GM12878 (cell line): ENCODE data around the gene LAMP1. TPM values are rescaled to one million over a fixed set of nuclear protein-coding genes. Genes with fewer than 3 reads are reported as not detected.

Experiments used
- ATAC-seq: fragments of 200-7000 bp; cut with Tn5 transposase; 3 replicates; pipeline ENCODE4 v1.9.1; 2020; ENCODE audit warnings: mild to moderate bottlenecking, moderate library complexity
- BruUV-seq: library from RNA; stranded (reverse); fragments of 400-500 nt; replicated peaks from 2 replicates; lab custom pipeline; 2021; lab: Mats Ljungman, UMichigan
- CTCF ChIA-PET: fragments of 300-600 bp; sonication (Branson Sonifier 250); formaldehyde crosslinking; extraction: SDS; loops from one replicate; lab custom pipeline; 2021; ENCODE audit warnings: inconsistent platforms; lab: Yijun Ruan, JAX
- POLR2A ChIA-PET: fragments of 350-600 bp; formaldehyde crosslinking; extraction: SDS; loops from one replicate; lab custom pipeline; 2021; ENCODE audit warnings: inconsistent platforms; lab: Charles Lee
- RAD21 ChIA-PET: fragments of 300-600 bp; sonication (Branson Sonifier 250); formaldehyde crosslinking; loops from one replicate; lab custom pipeline; 2023; ENCODE audit warnings: antibody characterized with exemption; ENCODE audit not compliant: unreplicated experiment; lab: Charles Lee
- SMC1A ChIA-PET: fragments of 300-600 bp; sonication (Branson Sonifier 250); formaldehyde crosslinking; loops from one replicate; lab custom pipeline; 2023; ENCODE audit not compliant: unreplicated experiment, uncharacterized antibody; lab: Charles Lee
- DNase-seq: peaks from one replicate; pipeline ENCODE4 v3.0.0-alpha.2; 2011; ENCODE audit warnings: low read depth, low spot score
- FAIRE-seq: peaks from 3 replicates; lab custom pipeline; 2011; peaks lifted over from hg19 to GRCh38; lab: Jason Lieb, UNC
- H2AFZ ChIP-seq: 2 replicates; pipeline ENCODE4 v1.6.0; 2011; ENCODE audit warnings: low read depth, low read length, control low read depth; ENCODE audit not compliant: control insufficient read depth
- H3K27ac ChIP-seq: 2 replicates; pipeline ENCODE4 v1.5.1; 2011; ENCODE audit warnings: control low read depth; ENCODE audit not compliant: control insufficient read depth, insufficient read depth
- H3K27me3 ChIP-seq, 2 experiments: replicated peaks in 1 of 2; 2 replicates each; pipeline versions ENCODE4 v1.6.0 to v1.6.1; 2011; ENCODE audit warnings: low read length in 1 of 2; ENCODE audit not compliant: control insufficient read depth in 2 of 2, insufficient read depth in 2 of 2
- H3K36me3 ChIP-seq, 2 experiments: 2 replicates each; pipeline ENCODE4 v1.5.1; 2011; ENCODE audit warnings: low read length in 1 of 2; ENCODE audit not compliant: control insufficient read depth in 2 of 2, insufficient read depth in 2 of 2
- H3K4me1 ChIP-seq: 2 replicates; pipeline ENCODE4 v1.6.1; 2011; ENCODE audit warnings: mild to moderate bottlenecking, low read length, moderate library complexity, mixed read lengths; ENCODE audit not compliant: control insufficient read depth, insufficient read depth
- H3K4me2 ChIP-seq: 2 replicates; pipeline ENCODE4 v1.6.0; 2011; ENCODE audit warnings: control low read depth; ENCODE audit not compliant: control insufficient read depth, insufficient read depth
- H3K4me3 ChIP-seq: fragments of 200-600 bp; sonication (generic); 2 replicates; pipeline ENCODE4 v1.5.1; 2016
- H3K79me2 ChIP-seq: 2 replicates; pipeline ENCODE4 v1.6.0; 2011; ENCODE audit warnings: low read length; ENCODE audit not compliant: control insufficient read depth, insufficient read depth
- H3K9ac ChIP-seq: 2 replicates; pipeline ENCODE4 v1.8.0; 2011; ENCODE audit warnings: low read length, control low read depth, mixed read lengths; ENCODE audit not compliant: control insufficient read depth, insufficient read depth
- H3K9me3 ChIP-seq: replicated peaks from 3 replicates; pipeline ENCODE4 v1.5.1; 2011; ENCODE audit warnings: mild to moderate bottlenecking, low read length; ENCODE audit not compliant: control insufficient read depth, insufficient read depth
- H4K20me1 ChIP-seq: 2 replicates; pipeline ENCODE4 v1.6.0; 2011; ENCODE audit not compliant: control insufficient read depth, insufficient read depth
- CBX3 ChIP-seq: fragments of 200-600 bp; sonication (generic); IDR thresholded peaks from 2 replicates; pipeline ENCODE4 v1.6.1; 2016; ENCODE audit warnings: low read depth, borderline replicate concordance
- CHD4 ChIP-seq: fragments of 200-600 bp; sonication (generic); IDR thresholded peaks from 2 replicates; pipeline ENCODE4 v1.6.1; 2016; ENCODE audit warnings: mild to moderate bottlenecking
- EGR1 ChIP-seq, 2 experiments: IDR thresholded peaks; 1 replicate in 1 of 2; 2 replicates in 1 of 2; pipeline ENCODE4 v1.6.1; 2011 to 2012; ENCODE audit warnings: low read depth in 2 of 2, low read length in 2 of 2, borderline replicate concordance in 1 of 2, mild to moderate bottlenecking in 1 of 2, moderate library complexity in 1 of 2
- LARP7 ChIP-seq: fragments of 450-650 bp; IDR thresholded peaks from 2 replicates; pipeline ENCODE4 v1.6.1; 2017; ENCODE audit warnings: mild to moderate bottlenecking
- MTA2 ChIP-seq: fragments of 450-650 bp; IDR thresholded peaks from 2 replicates; pipeline ENCODE4 v1.6.1; 2016; ENCODE audit warnings: low read depth, mild to moderate bottlenecking, moderate library complexity
- POLR2AphosphoS5 ChIP-seq: IDR thresholded peaks from 2 replicates; pipeline ENCODE4 v1.6.1; 2011; ENCODE audit warnings: mild to moderate bottlenecking, low read length, inconsistent platforms
- RFX5 ChIP-seq: IDR thresholded peaks from 2 replicates; pipeline ENCODE4 v1.6.1; 2011; ENCODE audit warnings: low read depth, low read length, improper control_type of control experiment
- SMAD1 ChIP-seq: fragments of 450-650 bp; IDR thresholded peaks from 2 replicates; pipeline ENCODE4 v1.6.1; 2018; ENCODE audit warnings: mild to moderate bottlenecking, low read depth; ENCODE audit not compliant: partially characterized antibody
- SMARCA5 ChIP-seq: fragments of 450-650 bp; IDR thresholded peaks from 2 replicates; pipeline ENCODE4 v1.6.1; 2017; ENCODE audit warnings: mild to moderate bottlenecking
- SMC3 ChIP-seq: IDR thresholded peaks from 2 replicates; pipeline ENCODE4 v1.6.1; 2011; ENCODE audit warnings: low read length, improper control_type of control experiment, borderline replicate concordance
- SREBF1 ChIP-seq: IDR thresholded peaks from 2 replicates; pipeline ENCODE4 v1.6.1; 2012; ENCODE audit warnings: mild to moderate bottlenecking, low read length
- SRF ChIP-seq, 2 experiments: IDR thresholded peaks; 2 replicates each; pipeline ENCODE4 v1.6.1; 2011; ENCODE audit warnings: low read depth in 2 of 2, low read length in 2 of 2, mild to moderate bottlenecking in 1 of 2, moderate library complexity in 1 of 2
- YY1 ChIP-seq: IDR thresholded peaks from 2 replicates; pipeline ENCODE4 v1.6.1; 2011; ENCODE audit warnings: low read depth, mild to moderate bottlenecking, low read length
- WGBS: methylation state at CpG from one replicate; pipeline ENCODE4 v1.1.6; 2016; ENCODE audit warnings: low lambda C conversion rate; ENCODE audit not compliant: insufficient replicate concordance, insufficient coverage; ENCODE audit errors: missing lambda C conversion rate; 5-methylcytosine and 5-hydroxymethylcytosine counted together
- in situ Hi-C: fragments of 300-500 bp; cut with MboI; formaldehyde crosslinking; loops from 9 replicates; pipeline ENCODE4 v1.14.3; 2018; ENCODE audit warnings: mixed read lengths
- intact Hi-C: fragments of 100-400 bp; cut with micrococcal nuclease; formaldehyde crosslinking; loops from one replicate; pipeline ENCODE4 v1.14.2; 2022; ENCODE audit not compliant: unreplicated experiment
- polyA plus RNA-seq, 11 experiments: library from polyadenylated mRNA; depleted of rRNA in 4 of 11; unstranded in 6 of 11; stranded (reverse) in 5 of 11; fragments of >200 nt; fragmentation: Nextera tagmentation in 4 of 11; fragmentation: Illumina TruSeq in 1 of 11; extraction: Ambion mirVana in 4 of 11; extraction: Trizol in 1 of 11; gene quantifications; 1 replicate in 1 of 11; 2 replicates in 10 of 11; pipeline versions ENCODE4 v1.2.1 to v1.2.3, GENCODE V29; 2011 to 2016; ENCODE audit warnings: inconsistent platforms in 2 of 11, missing spikeins in 2 of 11, low read depth in 1 of 11
- total RNA-seq, 4 experiments: library from RNA; depleted of rRNA in 3 of 4; stranded (reverse); fragments of >200 nt in 3 of 4; fragmentation: Illumina TruSeq in 1 of 4; extraction: Trizol in 1 of 4; gene quantifications; 2 replicates each; pipeline versions ENCODE4 v1.2.1 to v1.2.3, GENCODE V29; 2013 to 2021
- TF ChIP-seq, protein P1 (sequence below): fragments of 450-650 bp; IDR thresholded peaks from 2 replicates; pipeline ENCODE4 v1.6.1; 2017; ENCODE audit warnings: borderline replicate concordance
- TF ChIP-seq, protein P2 (sequence below): fragments of 450-650 bp; conservative IDR thresholded peaks from 2 replicates; pipeline ENCODE4 v1.6.1; 2017; ENCODE audit warnings: mild to moderate bottlenecking, moderate library complexity

Gene LAMP1
- total and polyA plus RNA-seq, 10 of the 15 experiments (the other 5 are each of a cell fraction or from before 2014, with no cell fraction given): 2.5 to 83.0 (median 32.7) TPM

- no peak overlapping the region for H3K4me3 ChIP-seq
- H3K4me2 ChIP-seq: no peak overlapping the region
- no peak overlapping the region for H3K27ac ChIP-seq
- 50% methylated on average over 15 of the region's 15 CpGs for WGBS
- H3K27me3 ChIP-seq: no peaks in the 10 kb centered on the region
- DNase-seq (no peak), ATAC-seq (no peak), FAIRE-seq (no peak)
- in situ Hi-C loops (no loop called here), intact Hi-C loops (no loop called here)
- SMC1A ChIA-PET: no interaction called here
- no peaks in the 10 kb centered on the region for H4K20me1 ChIP-seq
- no peaks in the 10 kb centered on the region for H3K4me1 ChIP-seq
- TF ChIP-seq, protein P1, sequence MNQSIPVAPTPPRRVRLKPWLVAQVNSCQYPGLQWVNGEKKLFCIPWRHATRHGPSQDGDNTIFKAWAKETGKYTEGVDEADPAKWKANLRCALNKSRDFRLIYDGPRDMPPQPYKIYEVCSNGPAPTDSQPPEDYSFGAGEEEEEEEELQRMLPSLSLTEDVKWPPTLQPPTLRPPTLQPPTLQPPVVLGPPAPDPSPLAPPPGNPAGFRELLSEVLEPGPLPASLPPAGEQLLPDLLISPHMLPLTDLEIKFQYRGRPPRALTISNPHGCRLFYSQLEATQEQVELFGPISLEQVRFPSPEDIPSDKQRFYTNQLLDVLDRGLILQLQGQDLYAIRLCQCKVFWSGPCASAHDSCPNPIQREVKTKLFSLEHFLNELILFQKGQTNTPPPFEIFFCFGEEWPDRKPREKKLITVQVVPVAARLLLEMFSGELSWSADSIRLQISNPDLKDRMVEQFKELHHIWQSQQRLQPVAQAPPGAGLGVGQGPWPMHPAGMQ: no peak
- no peak for TF ChIP-seq YY1
- TF ChIP-seq, protein P2, sequence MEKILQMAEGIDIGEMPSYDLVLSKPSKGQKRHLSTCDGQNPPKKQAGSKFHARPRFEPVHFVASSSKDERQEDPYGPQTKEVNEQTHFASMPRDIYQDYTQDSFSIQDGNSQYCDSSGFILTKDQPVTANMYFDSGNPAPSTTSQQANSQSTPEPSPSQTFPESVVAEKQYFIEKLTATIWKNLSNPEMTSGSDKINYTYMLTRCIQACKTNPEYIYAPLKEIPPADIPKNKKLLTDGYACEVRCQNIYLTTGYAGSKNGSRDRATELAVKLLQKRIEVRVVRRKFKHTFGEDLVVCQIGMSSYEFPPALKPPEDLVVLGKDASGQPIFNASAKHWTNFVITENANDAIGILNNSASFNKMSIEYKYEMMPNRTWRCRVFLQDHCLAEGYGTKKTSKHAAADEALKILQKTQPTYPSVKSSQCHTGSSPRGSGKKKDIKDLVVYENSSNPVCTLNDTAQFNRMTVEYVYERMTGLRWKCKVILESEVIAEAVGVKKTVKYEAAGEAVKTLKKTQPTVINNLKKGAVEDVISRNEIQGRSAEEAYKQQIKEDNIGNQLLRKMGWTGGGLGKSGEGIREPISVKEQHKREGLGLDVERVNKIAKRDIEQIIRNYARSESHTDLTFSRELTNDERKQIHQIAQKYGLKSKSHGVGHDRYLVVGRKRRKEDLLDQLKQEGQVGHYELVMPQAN: no peak
- TF ChIP-seq SMARCA5: no peak
- no peak for TF ChIP-seq RFX5
- no peak for TF ChIP-seq MTA2
- TF ChIP-seq LARP7: no peak
- TF ChIP-seq CHD4: no peak
- TF ChIP-seq CBX3: no peak
- TF ChIP-seq SMC3: no peak
- TF ChIP-seq EGR1 (IDR thresholded peaks at IDR 0.05; ENCODE audit: borderline replicate concordance in 1 of 2, low read depth in 2 of 2, low read length in 2 of 2): no peak
- TF ChIP-seq POLR2AphosphoS5: no peak
- TF ChIP-seq SMAD1: no peak
- no peak for TF ChIP-seq SRF (IDR thresholded peaks at IDR 0.05; ENCODE audit: low read depth in 2 of 2, low read length in 2 of 2)
- no peak for TF ChIP-seq SREBF1
- CTCF ChIA-PET: interaction anchor here (0.6 kb wide), 1 partner anchor 50 kb away, joined by 3 read pairs; no protein-coding TSS in a partner anchor
- RAD21 ChIA-PET: no interaction called here
- no peak overlapping the region for H2AFZ ChIP-seq
- H3K79me2 ChIP-seq: no peaks in the 10 kb centered on the region
- no peaks in the 10 kb centered on the region for H3K36me3 ChIP-seq
- no peaks in the 10 kb centered on the region for H3K9me3 ChIP-seq
- no peak overlapping the region for H3K9ac ChIP-seq
- POLR2A ChIA-PET: interaction anchor here (0.7 kb wide), 1 partner anchor 175 kb away, joined by 7 read pairs; no protein-coding TSS in a partner anchor
- no TSS peak for BruUV-seq
These were observed 41.4 kb downstream of the LAMP1 start for GRCh38 chr13:113338451-113338850.
